ENCODE data around the gene DYNLT2. TPM values are rescaled to one million over a fixed set of nuclear protein-coding genes. Genes with fewer than 3 reads are reported as not detected.

The DYNLT2 gene
- total RNA-seq, 1 donor from 2014 or later = 2.8 TPM

DNA sequence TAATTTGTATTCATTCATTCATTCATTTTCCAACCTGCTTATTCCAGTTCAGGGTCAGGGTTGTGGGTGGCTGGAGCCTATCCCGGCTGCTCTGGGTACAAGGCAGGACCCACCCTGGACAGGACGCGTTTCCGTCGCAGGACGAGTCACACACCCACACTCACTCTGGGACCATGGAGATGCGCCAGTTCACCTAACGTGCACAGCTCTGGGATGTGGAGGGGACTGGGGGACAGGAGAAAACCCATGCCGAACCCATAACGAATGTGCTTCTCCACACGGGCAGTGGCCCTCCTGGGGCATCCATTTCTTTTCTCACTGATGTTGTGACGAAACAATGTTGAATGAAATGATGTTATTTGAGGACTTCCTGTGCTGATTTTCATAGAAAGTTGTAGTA is 26.5 kb upstream of the DYNLT2 start:
- TF ChIP-seq, protein P1, sequence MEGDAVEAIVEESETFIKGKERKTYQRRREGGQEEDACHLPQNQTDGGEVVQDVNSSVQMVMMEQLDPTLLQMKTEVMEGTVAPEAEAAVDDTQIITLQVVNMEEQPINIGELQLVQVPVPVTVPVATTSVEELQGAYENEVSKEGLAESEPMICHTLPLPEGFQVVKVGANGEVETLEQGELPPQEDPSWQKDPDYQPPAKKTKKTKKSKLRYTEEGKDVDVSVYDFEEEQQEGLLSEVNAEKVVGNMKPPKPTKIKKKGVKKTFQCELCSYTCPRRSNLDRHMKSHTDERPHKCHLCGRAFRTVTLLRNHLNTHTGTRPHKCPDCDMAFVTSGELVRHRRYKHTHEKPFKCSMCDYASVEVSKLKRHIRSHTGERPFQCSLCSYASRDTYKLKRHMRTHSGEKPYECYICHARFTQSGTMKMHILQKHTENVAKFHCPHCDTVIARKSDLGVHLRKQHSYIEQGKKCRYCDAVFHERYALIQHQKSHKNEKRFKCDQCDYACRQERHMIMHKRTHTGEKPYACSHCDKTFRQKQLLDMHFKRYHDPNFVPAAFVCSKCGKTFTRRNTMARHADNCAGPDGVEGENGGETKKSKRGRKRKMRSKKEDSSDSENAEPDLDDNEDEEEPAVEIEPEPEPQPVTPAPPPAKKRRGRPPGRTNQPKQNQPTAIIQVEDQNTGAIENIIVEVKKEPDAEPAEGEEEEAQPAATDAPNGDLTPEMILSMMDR (conservative IDR thresholded peaks at IDR 0.05) = no peak
- Mint-ChIP-seq H3K4me3 (no peak overlapping the region), H3K4me1 (no peaks in the 10 kb centered on the region), H3K36me3 (ENCODE audit: low read depth) (peaks cover 7% of the 10 kb centered on the region), H3K9me3 (no peaks in the 10 kb centered on the region), H3K27me3 (ENCODE audit: low read depth) (no peaks in the 10 kb centered on the region), H3K27ac (ENCODE audit: unreplicated experiment) (no peak overlapping the region)
- no peak for DNase-seq (ENCODE audit: low read depth, low spot score)

DNA sequence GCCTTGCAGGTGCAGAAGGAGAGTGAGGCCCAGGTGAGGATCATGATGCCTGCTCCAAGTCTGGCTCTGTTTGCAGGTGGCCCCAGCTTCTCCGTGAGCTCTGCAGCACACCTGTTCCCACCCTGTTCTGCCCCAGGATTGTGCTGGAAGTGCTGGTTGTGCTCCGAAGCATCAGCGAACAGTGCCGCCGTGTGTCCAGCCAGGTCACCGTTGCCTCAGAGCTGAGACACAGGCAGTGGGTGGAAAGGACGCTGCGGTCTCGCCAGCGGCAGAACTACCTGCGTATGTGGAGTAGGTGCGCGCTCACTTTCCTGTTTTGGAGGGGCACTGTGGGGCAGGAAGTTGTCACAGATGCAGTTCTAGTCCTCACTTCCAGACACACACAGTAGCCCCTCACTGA is 25.0 kb upstream of the DYNLT2 start:
- TF ChIP-seq, protein P1 (conservative IDR thresholded peaks at IDR 0.05) = no peak
- DNase-seq (ENCODE audit: low read depth, low spot score) = no peak
- no peak overlapping the region for H3K27ac Mint-ChIP-seq (ENCODE audit: unreplicated experiment)
- no peak overlapping the region for H3K4me3 Mint-ChIP-seq
- no peaks in the 10 kb centered on the region for H3K27me3 Mint-ChIP-seq (ENCODE audit: low read depth)
- no peaks in the 10 kb centered on the region for H3K4me1 Mint-ChIP-seq
- H3K9me3 Mint-ChIP-seq = no peaks in the 10 kb centered on the region
- peaks cover 7% of the 10 kb centered on the region for H3K36me3 Mint-ChIP-seq (ENCODE audit: low read depth)

DNA sequence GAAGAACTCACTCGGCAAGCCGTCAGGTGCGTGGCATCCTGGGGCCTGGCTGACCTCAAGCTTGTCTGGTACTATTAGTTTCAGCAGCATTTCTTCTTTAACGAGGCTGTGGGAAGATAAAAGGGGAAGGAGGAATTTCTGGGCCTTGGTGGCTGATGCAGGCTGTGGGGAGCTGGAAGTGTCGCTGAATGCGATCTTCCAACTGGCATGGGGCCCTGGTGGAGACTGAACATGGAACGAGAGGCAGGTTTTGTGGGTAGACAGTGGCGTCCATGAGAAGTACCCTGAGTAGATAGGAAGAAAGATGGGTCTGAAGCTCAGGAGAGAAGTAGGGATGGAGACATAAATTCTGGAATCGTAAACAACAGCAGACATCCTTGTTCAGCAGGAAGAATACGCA is 23.9 kb upstream of the DYNLT2 start:
- Mint-ChIP-seq H3K27ac (ENCODE audit: unreplicated experiment) (no peak overlapping the region), H3K27me3 (ENCODE audit: low read depth) (no peaks in the 10 kb centered on the region)

DNA sequence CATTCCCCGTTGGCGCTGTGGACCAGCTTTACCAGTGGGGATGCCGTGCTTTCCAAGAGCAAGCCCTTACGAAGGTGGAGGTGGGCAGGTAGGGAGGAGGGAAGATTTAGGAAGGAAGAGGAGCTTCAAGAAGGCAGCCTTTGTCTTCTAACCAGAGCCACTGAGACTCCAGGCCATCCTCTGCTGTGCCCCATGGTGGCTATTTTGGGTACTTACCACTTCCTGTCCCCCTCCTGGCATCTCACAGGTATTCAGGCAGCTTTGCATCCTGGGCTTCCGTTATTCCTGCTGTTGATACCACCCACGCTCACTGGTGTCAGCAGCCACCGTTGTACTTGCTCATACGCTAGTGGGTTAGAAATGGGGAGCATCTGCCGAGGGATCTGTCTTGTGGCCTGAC is 23.0 kb upstream of the DYNLT2 start:
- H3K9me3 Mint-ChIP-seq = no peaks in the 10 kb centered on the region
- peaks cover 4% of the 10 kb centered on the region for H3K36me3 Mint-ChIP-seq (ENCODE audit: low read depth)
- TF ChIP-seq, protein P1 (conservative IDR thresholded peaks at IDR 0.05) = no peak
- H3K27me3 Mint-ChIP-seq (ENCODE audit: low read depth) = no peaks in the 10 kb centered on the region
- no peak overlapping the region for H3K27ac Mint-ChIP-seq (ENCODE audit: unreplicated experiment)
- H3K4me3 Mint-ChIP-seq = no peak overlapping the region
- no peaks in the 10 kb centered on the region for H3K4me1 Mint-ChIP-seq
- DNase-seq (ENCODE audit: low read depth, low spot score) = no peak

More for the DNA sequence above, 23.9 kb upstream of the DYNLT2 start:
- Mint-ChIP-seq H3K4me3 (no peak overlapping the region), H3K36me3 (ENCODE audit: low read depth) (peaks cover 5% of the 10 kb centered on the region), H3K9me3 (no peaks in the 10 kb centered on the region), H3K4me1 (no peaks in the 10 kb centered on the region)
- TF ChIP-seq, protein P1 (conservative IDR thresholded peaks at IDR 0.05) = no peak
- no peak for DNase-seq (ENCODE audit: low read depth, low spot score)

DNA sequence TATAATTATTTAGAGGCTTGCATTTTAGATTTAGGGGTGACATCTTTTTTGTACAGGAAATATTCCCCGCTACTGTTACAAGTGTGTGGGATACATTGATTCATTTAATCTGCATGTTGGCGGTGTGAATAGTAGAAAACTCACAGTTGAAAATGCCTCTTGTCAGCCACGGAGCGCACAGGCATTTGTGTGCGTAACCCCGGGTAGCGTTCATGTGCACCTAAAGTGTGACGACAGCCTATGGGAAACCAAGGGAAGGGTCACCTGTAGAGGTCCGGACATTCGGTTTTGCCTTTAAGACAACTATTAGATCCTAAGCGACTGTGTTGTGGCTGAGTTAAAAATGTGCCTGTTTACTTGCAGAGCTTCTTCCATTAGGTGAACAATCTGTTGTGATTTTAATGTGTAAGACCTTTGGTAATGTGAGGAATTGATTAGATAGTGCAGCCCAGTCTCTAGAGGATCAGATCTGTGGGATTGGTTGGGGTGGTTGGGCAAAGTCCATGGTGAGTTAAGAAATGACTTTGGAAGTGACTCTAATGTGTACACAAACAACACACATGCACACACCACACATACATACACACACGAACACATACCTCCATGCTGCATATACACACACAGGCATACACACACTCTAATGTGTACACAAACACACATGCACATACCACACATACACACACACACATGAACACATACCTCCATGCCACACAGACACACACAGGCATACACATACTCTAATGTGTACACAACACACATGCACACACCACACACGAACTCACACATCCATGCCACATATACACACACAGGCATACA is 15.8 kb upstream of the DYNLT2 start:
- no peaks in the 10 kb centered on the region for H3K9me3 Mint-ChIP-seq
- DNase-seq (ENCODE audit: low read depth, low spot score) = no peak
- TF ChIP-seq, protein P1 (conservative IDR thresholded peaks at IDR 0.05) = no peak
- H3K27me3 Mint-ChIP-seq (ENCODE audit: low read depth) = no peaks in the 10 kb centered on the region
- peaks cover 6% of the 10 kb centered on the region for H3K36me3 Mint-ChIP-seq (ENCODE audit: low read depth)
- no peaks in the 10 kb centered on the region for H3K4me1 Mint-ChIP-seq
- H3K27ac Mint-ChIP-seq (ENCODE audit: unreplicated experiment) = peak overlapping the region; percentile 27
- H3K4me3 Mint-ChIP-seq = no peak overlapping the region
